Measurements from ENCODE around the gene SDE2.
"Not testable (repeated sequence)": the region's sequence is repeated elsewhere in the genome, so short reads cannot be mapped to it uniquely, and the experiment has no call there.

The SDE2 gene

GRCh38 chr1:225941187-225941941 lies 57.8 kb downstream of the SDE2 start, which contains the start of gene LEFTY2:
Gene LEFTY2 (minus strand): TSS chr1:225941220. CDS start chr1:225941140, 80 bp downstream.
- no peak for DNase-seq

- DNase-seq: no peak
Measured at GRCh38 chr1:225940385-225941151, 58.6 kb downstream of the SDE2 start.

GRCh38 chr1:225939939-225940310 lies 59.2 kb downstream of the SDE2 start:
- DNase-seq: not testable (repeated sequence)

GRCh38 chr1:225939097-225939938 lies 59.8 kb downstream of the SDE2 start:
- DNase-seq: not testable (repeated sequence)

GRCh38 chr1:225937048-225937968 lies 61.8 kb downstream of the SDE2 start:
- DNase-seq: no peak

- DNase-seq: no peak
Measured at GRCh38 chr1:225936523-225936922, 62.6 kb downstream of the SDE2 start.

GRCh38 chr1:225936086-225936485 lies 63.1 kb downstream of the SDE2 start:
- not testable (repeated sequence) for DNase-seq

GRCh38 chr1:225934711-225935110 lies 64.4 kb downstream of the SDE2 start:
- no peak for DNase-seq

- DNase-seq: no peak
Measured at GRCh38 chr1:225933072-225933471, 66.1 kb downstream of the SDE2 start.

Measured in CD4-positive, alpha-beta T cell treated with Interleukin-21 for 1 hour (primary cell).